ENCODE measurements around the gene SLAMF1. TPM values are rescaled to one million over a fixed set of nuclear protein-coding genes. Genes with fewer than 3 reads are reported as not detected.
"Not testable (repeated sequence)": the region's sequence is repeated elsewhere in the genome, so short reads cannot be mapped to it uniquely, and the experiment has no call there.

Gene SLAMF1
- total RNA-seq, 1 donor from 2014 or later: 126 TPM

- intact Hi-C loops (cut with micrococcal nuclease): no loop called here
Observed at GRCh38 chr1:160570840-160571239, 76.0 kb downstream of the SLAMF1 start.

DNA sequence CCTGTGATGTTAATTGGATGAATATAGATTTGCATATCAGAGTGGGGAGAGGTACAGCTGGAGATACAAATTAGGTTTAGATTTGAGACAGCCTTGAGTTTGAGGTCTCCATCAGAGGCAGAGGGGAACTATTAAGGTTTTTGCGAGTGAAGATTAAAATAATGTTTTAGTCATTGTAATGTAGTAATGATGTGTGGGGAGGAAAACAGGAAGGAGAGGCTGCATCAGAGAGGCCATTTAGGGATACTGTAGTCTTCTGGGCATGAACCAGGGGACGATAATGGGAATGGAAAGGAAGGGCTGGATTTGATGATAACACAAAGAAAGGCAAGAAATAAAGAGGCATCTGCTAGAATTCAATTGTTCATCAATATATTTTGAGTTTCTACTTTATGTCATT, 77.0 kb downstream of the SLAMF1 start:
- intact Hi-C loops (cut with micrococcal nuclease): no loop called here

GRCh38 chr1:160567858-160568682, 78.8 kb downstream of the SLAMF1 start:
- intact Hi-C loops (cut with micrococcal nuclease): loop anchor here (1.0 kb wide), 3 partner anchors 8 to 58 kb away; no protein-coding TSS in a partner anchor

DNA sequence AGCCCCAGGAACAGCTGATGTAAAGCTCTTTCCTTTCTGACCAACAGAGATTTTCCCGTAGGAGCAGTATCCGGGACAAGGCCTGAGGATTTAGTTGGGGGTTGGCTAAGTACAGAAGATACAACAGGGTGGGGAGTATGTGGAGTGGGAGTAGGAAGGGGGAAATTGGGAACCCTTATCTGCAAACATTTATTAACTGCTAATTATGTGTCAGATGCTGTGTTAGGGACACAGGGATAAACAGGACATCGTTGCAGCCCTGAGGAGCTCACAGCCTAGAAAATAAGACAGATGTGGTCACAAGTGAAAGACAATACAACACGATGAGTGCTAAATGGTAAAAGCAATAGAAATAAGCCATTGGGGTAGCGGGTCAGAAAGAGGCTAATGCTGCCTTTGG, 79.5 kb downstream of the SLAMF1 start:
- intact Hi-C loops (cut with micrococcal nuclease): no loop called here

DNA sequence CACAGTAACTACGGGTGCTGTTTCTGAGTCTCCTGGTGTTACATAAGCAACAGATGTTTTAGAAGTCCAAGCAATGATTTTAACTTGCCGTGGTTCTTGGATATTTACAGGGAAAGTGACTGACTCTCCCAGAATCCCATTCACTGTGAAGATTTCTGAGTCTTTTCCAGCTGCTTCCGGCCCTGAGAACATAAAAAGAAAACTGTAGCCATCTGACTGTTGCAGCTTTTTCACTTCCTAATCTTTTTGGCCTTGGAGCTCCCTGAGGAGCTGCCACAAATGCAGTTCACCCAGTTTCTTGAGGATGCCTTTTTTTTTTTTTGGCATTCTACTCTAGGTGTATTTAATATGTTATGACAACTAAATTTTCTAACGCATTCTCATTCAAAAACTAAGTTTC, 81.3 kb downstream of the SLAMF1 start:
- intact Hi-C loops (cut with micrococcal nuclease): no loop called here

DNA sequence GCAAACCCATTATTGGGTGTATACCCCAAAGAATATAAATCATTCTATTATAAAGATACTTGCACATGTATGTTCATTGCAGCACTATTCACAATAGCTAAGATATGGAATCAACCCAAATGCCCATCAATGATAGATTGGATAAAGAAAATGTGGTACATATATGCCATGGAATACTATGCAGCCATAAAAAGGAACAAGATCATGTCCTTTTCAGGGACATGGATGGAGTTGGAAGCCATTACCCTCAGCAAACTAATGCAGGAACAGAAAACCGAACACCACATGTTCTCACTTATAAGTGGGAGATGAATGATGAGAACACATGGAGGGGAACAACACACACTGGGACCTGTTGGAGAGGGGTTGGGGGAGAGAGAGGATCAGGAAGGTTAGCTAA, 83.6 kb downstream of the SLAMF1 start:
- intact Hi-C loops (cut with micrococcal nuclease): not testable (repeated sequence)

DNA sequence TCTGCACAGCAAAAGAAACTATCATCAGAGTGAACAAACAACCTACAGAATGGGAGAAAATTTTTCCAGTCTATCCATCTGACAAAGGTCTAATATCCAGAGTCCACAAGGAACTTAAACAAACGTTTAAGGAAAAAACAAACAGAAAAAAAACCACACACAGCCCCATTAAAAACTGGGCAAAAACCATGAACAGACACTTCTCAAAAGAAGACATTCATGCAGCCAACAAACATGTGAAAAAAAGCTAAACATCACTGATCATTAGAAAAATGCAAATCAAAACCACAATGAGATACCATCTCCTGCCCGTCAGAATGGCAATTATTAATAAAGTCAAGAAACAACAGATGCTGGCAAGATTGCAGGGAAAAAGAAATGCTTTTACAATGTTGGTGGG, 84.1 kb downstream of the SLAMF1 start:
- intact Hi-C loops (cut with micrococcal nuclease): not testable (repeated sequence)

- intact Hi-C loops (cut with micrococcal nuclease): loop anchor here (1.0 to 2.0 kb wide), 3 partner anchors 7 to 20 kb away; no protein-coding TSS in a partner anchor
Observed at GRCh38 chr1:160560806-160561205, 86.0 kb downstream of the SLAMF1 start.

GRCh38 chr1:160560045-160560705, 86.7 kb downstream of the SLAMF1 start:
- intact Hi-C loops (cut with micrococcal nuclease): loop anchor here (1.0 to 2.0 kb wide), 3 partner anchors 8 to 19 kb away; no protein-coding TSS in a partner anchor

- intact Hi-C loops (cut with micrococcal nuclease): not testable (repeated sequence)
Observed at GRCh38 chr1:160559437-160559836, 87.4 kb downstream of the SLAMF1 start.

DNA sequence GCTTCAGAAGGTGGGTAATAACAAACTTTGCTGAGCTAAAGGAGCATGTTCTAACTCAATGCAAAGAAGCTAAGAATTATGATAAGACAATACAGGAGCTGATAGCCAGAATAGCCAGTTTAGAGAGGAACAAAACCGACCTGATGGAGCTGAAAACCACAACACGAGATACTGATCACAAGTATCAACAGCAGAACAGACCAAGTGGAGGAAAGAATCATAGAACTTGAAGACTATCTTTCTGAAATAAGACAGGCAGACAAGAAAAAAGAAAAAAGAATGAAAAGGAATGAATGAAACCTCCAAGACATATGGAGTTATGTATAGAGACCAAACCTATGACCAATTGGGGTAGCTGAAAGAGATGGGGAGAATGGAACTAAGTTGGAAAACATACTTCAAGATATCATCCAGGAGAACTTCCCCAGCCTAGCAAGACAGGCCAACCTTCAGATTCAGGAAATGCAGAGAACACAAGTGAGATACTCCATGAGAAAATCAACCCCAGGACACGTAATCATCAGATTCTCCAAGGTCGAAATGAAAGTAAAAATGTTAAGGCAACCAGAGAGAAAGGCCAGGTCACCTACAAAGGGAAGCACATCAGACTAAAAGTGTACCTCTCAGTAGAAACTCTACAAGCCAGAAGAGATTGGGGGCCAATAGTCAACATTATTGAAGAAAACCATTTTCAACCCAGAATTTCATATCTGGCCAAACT, 88.0 kb downstream of the SLAMF1 start:
- intact Hi-C loops (cut with micrococcal nuclease): no loop called here

Other genes with a start within 250 kb of the SLAMF1 start
- gene VANGL2, start 246.5 kb downstream of the SLAMF1 start, total RNA-seq: not detected in 2 replicates
- gene SLAMF6, start 123.8 kb downstream of the SLAMF1 start, total RNA-seq: 34.0 and 35.2 TPM in 2 replicates
- 21.1 and 25.4 TPM in 2 replicates for gene CD84, start 67.5 kb downstream of the SLAMF1 start, total RNA-seq
- 228 and 235 TPM in 2 replicates for gene CD48, start 64.8 kb upstream of the SLAMF1 start, total RNA-seq
- 56.4 and 60.1 TPM in 2 replicates for gene SLAMF7, start 92.2 kb upstream of the SLAMF1 start, total RNA-seq
- gene LY9, start 149.1 kb upstream of the SLAMF1 start, total RNA-seq: 3.0 and 3.9 TPM in 2 replicates
- 1.9 and 2.2 TPM in 2 replicates for gene CD244, start 215.8 kb upstream of the SLAMF1 start, total RNA-seq
- not detected in 2 replicates for gene ITLN1, start 238.1 kb upstream of the SLAMF1 start, total RNA-seq

Measured in T-helper 1 cell treated with Interleukin-12 subunit alpha and Interleukin-12 subunit beta and Interleukin-4 antibody, amounts not matched to agents 30 ng/mL and 1 ng/mL, for 36 hours (primary cell).